Neural cell (in vitro differentiated cells): ENCODE data around the gene NACC2.

Experiments used
- CTCF ChIP-seq: fragments of 450-650 bp; IDR thresholded peaks from 2 replicates; pipeline ENCODE4 v1.5.1; 2014; ENCODE audit warnings: antibody characterized with exemption, mild to moderate bottlenecking, moderate library complexity; ENCODE audit not compliant: poor library complexity, severe bottlenecking
- EP300 ChIP-seq: fragments of 450-650 bp; conservative IDR thresholded peaks from 2 replicates; pipeline ENCODE4 v1.6.1; 2014; ENCODE audit warnings: antibody characterized with exemption, mild to moderate bottlenecking, moderate library complexity; ENCODE audit not compliant: poor library complexity, severe bottlenecking
- EZH2 ChIP-seq: fragments of 200-600, 300-800 bp; shearing (Covaris generic), sonication (generic); IDR thresholded peaks from 2 replicates; pipeline ENCODE4 v1.6.1; 2014; ENCODE audit warnings: antibody characterized with exemption, low read length, borderline replicate concordance, mild to moderate bottlenecking; ENCODE audit not compliant: insufficient read depth, poor library complexity, severe bottlenecking
- MXI1 ChIP-seq: fragments of 450-650 bp; conservative IDR thresholded peaks from 2 replicates; pipeline ENCODE4 v1.6.1; 2014; ENCODE audit warnings: antibody characterized with exemption, mild to moderate bottlenecking; ENCODE audit not compliant: poor library complexity, severe bottlenecking
- POLR2AphosphoS5 ChIP-seq: IDR thresholded peaks from 2 replicates; pipeline ENCODE4 v1.6.1; 2012
- RAD21 ChIP-seq: fragments of 450-650 bp; conservative IDR thresholded peaks from 2 replicates; pipeline ENCODE4 v1.6.1; 2014; ENCODE audit warnings: antibody characterized with exemption, mild to moderate bottlenecking, moderate library complexity
- TF ChIP-seq, protein P1 (sequence below): IDR thresholded peaks from 2 replicates; pipeline ENCODE4 v1.6.1; 2012; ENCODE audit warnings: borderline replicate concordance

GRCh38 chr9:136127313-136127712 lies 32.2 kb upstream of the NACC2 start:
- TF ChIP-seq POLR2AphosphoS5, result no peak
- TF ChIP-seq CTCF, result no peak
- TF ChIP-seq EZH2, result no peak
- TF ChIP-seq, protein P1, sequence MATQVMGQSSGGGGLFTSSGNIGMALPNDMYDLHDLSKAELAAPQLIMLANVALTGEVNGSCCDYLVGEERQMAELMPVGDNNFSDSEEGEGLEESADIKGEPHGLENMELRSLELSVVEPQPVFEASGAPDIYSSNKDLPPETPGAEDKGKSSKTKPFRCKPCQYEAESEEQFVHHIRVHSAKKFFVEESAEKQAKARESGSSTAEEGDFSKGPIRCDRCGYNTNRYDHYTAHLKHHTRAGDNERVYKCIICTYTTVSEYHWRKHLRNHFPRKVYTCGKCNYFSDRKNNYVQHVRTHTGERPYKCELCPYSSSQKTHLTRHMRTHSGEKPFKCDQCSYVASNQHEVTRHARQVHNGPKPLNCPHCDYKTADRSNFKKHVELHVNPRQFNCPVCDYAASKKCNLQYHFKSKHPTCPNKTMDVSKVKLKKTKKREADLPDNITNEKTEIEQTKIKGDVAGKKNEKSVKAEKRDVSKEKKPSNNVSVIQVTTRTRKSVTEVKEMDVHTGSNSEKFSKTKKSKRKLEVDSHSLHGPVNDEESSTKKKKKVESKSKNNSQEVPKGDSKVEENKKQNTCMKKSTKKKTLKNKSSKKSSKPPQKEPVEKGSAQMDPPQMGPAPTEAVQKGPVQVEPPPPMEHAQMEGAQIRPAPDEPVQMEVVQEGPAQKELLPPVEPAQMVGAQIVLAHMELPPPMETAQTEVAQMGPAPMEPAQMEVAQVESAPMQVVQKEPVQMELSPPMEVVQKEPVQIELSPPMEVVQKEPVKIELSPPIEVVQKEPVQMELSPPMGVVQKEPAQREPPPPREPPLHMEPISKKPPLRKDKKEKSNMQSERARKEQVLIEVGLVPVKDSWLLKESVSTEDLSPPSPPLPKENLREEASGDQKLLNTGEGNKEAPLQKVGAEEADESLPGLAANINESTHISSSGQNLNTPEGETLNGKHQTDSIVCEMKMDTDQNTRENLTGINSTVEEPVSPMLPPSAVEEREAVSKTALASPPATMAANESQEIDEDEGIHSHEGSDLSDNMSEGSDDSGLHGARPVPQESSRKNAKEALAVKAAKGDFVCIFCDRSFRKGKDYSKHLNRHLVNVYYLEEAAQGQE, result no peak
- no peak for TF ChIP-seq RAD21
- no peak for TF ChIP-seq EP300
- TF ChIP-seq MXI1, result no peak
